Measurements from ENCODE around the gene ACVRL1. TPM values are rescaled to one million over a fixed set of nuclear protein-coding genes. Genes with fewer than 3 reads are reported as not detected.

ACVRL1 gene
- total and polyA plus RNA-seq, 10 of the 15 experiments (the other 5 are each of a cell fraction or from before 2014, with no cell fraction given), result not detected

DNA sequence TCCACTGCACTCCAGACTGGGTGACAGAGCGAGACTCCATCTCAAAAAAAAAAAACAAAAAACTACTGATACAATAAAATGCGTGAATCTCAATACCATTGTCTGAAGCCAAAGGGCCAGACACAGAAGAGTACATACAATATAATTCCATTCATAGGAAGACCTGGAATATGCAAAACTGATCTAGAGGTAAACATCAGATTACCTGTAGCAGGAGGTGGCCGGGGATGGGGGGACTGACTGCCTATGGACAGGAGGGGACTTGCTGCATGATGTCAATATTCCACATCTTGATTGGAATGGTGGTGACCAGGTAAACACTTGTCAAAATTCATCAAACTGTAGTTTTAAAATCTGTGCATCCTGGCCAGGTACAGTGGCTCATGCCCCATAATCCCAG is 46.3 kb upstream of the ACVRL1 start:
- CTCF ChIA-PET, result no interaction called here
- WGBS (ENCODE audit: insufficient coverage, insufficient replicate concordance, low lambda C conversion rate, missing lambda C conversion rate), result 24% methylated on average over 3 of the region's 3 CpGs
- no peak for ATAC-seq
- BruUV-seq (replicated peaks), result no TSS peak
- H3K4me1 ChIP-seq (ENCODE audit: control insufficient read depth, insufficient read depth, low read length), result no peaks in the 10 kb centered on the region
- H3K4me2 ChIP-seq (ENCODE audit: control insufficient read depth, insufficient read depth), result no peak overlapping the region
- H3K79me2 ChIP-seq (ENCODE audit: control insufficient read depth, insufficient read depth, low read length), result no peaks in the 10 kb centered on the region
- intact Hi-C loops (cut with micrococcal nuclease; ENCODE audit: unreplicated experiment), result no loop called here
- RAD21 ChIA-PET (ENCODE audit: unreplicated experiment), result no interaction called here
- H3K27me3 ChIP-seq (replicated peaks in 1 of 2; ENCODE audit: control insufficient read depth in 2 of 2, insufficient read depth in 2 of 2, low read length in 1 of 2), result peaks cover 15 to 17% of the 10 kb centered on the region in 2 experiments
- TF ChIP-seq, protein P1, sequence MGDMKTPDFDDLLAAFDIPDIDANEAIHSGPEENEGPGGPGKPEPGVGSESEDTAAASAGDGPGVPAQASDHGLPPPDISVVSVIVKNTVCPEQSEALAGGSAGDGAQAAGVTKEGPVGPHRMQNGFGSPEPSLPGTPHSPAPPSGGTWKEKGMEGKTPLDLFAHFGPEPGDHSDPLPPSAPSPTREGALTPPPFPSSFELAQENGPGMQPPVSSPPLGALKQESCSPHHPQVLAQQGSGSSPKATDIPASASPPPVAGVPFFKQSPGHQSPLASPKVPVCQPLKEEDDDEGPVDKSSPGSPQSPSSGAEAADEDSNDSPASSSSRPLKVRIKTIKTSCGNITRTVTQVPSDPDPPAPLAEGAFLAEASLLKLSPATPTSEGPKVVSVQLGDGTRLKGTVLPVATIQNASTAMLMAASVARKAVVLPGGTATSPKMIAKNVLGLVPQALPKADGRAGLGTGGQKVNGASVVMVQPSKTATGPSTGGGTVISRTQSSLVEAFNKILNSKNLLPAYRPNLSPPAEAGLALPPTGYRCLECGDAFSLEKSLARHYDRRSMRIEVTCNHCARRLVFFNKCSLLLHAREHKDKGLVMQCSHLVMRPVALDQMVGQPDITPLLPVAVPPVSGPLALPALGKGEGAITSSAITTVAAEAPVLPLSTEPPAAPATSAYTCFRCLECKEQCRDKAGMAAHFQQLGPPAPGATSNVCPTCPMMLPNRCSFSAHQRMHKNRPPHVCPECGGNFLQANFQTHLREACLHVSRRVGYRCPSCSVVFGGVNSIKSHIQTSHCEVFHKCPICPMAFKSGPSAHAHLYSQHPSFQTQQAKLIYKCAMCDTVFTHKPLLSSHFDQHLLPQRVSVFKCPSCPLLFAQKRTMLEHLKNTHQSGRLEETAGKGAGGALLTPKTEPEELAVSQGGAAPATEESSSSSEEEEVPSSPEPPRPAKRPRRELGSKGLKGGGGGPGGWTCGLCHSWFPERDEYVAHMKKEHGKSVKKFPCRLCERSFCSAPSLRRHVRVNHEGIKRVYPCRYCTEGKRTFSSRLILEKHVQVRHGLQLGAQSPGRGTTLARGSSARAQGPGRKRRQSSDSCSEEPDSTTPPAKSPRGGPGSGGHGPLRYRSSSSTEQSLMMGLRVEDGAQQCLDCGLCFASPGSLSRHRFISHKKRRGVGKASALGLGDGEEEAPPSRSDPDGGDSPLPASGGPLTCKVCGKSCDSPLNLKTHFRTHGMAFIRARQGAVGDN (IDR thresholded peaks at IDR 0.05), result no peak
- TF ChIP-seq CBFB (IDR thresholded peaks at IDR 0.05; ENCODE audit: low read depth) (no peak), SMARCA5 (IDR thresholded peaks at IDR 0.05) (no peak), HCFC1 (IDR thresholded peaks at IDR 0.05; ENCODE audit: low read length) (no peak), ZSCAN29 (IDR thresholded peaks at IDR 0.05) (no peak), IKZF2 (IDR thresholded peaks at IDR 0.05) (no peak), FOXM1 (IDR thresholded peaks at IDR 0.05; ENCODE audit: low read depth, low read length) (no peak), RELA (IDR thresholded peaks at IDR 0.05; ENCODE audit: borderline replicate concordance, partially characterized antibody) (no peak)
- TF ChIP-seq, protein P2, sequence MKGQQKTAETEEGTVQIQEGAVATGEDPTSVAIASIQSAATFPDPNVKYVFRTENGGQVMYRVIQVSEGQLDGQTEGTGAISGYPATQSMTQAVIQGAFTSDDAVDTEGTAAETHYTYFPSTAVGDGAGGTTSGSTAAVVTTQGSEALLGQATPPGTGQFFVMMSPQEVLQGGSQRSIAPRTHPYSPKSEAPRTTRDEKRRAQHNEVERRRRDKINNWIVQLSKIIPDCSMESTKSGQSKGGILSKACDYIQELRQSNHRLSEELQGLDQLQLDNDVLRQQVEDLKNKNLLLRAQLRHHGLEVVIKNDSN (IDR thresholded peaks at IDR 0.05; ENCODE audit: borderline replicate concordance, extremely low read length, insufficient read depth, low read depth, low read length), result no peak
- TF ChIP-seq, protein P3, sequence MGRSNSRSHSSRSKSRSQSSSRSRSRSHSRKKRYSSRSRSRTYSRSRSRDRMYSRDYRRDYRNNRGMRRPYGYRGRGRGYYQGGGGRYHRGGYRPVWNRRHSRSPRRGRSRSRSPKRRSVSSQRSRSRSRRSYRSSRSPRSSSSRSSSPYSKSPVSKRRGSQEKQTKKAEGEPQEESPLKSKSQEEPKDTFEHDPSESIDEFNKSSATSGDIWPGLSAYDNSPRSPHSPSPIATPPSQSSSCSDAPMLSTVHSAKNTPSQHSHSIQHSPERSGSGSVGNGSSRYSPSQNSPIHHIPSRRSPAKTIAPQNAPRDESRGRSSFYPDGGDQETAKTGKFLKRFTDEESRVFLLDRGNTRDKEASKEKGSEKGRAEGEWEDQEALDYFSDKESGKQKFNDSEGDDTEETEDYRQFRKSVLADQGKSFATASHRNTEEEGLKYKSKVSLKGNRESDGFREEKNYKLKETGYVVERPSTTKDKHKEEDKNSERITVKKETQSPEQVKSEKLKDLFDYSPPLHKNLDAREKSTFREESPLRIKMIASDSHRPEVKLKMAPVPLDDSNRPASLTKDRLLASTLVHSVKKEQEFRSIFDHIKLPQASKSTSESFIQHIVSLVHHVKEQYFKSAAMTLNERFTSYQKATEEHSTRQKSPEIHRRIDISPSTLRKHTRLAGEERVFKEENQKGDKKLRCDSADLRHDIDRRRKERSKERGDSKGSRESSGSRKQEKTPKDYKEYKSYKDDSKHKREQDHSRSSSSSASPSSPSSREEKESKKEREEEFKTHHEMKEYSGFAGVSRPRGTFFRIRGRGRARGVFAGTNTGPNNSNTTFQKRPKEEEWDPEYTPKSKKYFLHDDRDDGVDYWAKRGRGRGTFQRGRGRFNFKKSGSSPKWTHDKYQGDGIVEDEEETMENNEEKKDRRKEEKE (IDR thresholded peaks at IDR 0.05), result no peak
- DNase-seq (ENCODE audit: low read depth, low spot score), result no peak
- in situ Hi-C loops (cut with MboI), result no loop called here
- H3K36me3 ChIP-seq (ENCODE audit: control insufficient read depth in 2 of 2, insufficient read depth in 2 of 2, low read length in 1 of 2), result no peaks in the 10 kb centered on the region
- no peak overlapping the region for H3K4me3 ChIP-seq
- no peak overlapping the region for H3K27ac ChIP-seq (ENCODE audit: control insufficient read depth, insufficient read depth)
- no peak overlapping the region for H2AFZ ChIP-seq (ENCODE audit: control insufficient read depth, low read depth, low read length)
- POLR2A ChIA-PET, result no interaction called here
- no peak overlapping the region for H3K9ac ChIP-seq (ENCODE audit: control insufficient read depth, insufficient read depth, low read length)
- H3K9me3 ChIP-seq (replicated peaks; ENCODE audit: control insufficient read depth, insufficient read depth, low read length), result no peaks in the 10 kb centered on the region
- FAIRE-seq, result no peak
- SMC1A ChIA-PET (ENCODE audit: uncharacterized antibody, unreplicated experiment), result no interaction called here
- H4K20me1 ChIP-seq (ENCODE audit: control insufficient read depth, insufficient read depth), result no peaks in the 10 kb centered on the region

All from GM12878 (cell line).